ENCODE results near the gene GPR18. TPM values are rescaled to one million over a fixed set of nuclear protein-coding genes. Genes with fewer than 3 reads are reported as not detected.
A peak's percentile ranks its signal among the peaks of the same experiment; 100 is the strongest.

GPR18 gene
- polyA plus RNA-seq, 3 donors: 1.7 to 3.8 (median 2.2) TPM

- Histone ChIP-seq H3K9me3 (replicated peaks in 1 of 2; ENCODE audit: control insufficient read depth in 1 of 2, insufficient read depth in 1 of 2, low read length in 2 of 2) (no peaks in the 10 kb centered on the region), H2AFZ (ENCODE audit: insufficient read depth, low read depth, low read length, poor library complexity, severe bottlenecking) (no peak overlapping the region), H3K79me2 (ENCODE audit: insufficient read depth, low read length) (peaks cover 100% of the 10 kb centered on the region), H3K27me3 (ENCODE audit: control insufficient read depth in 2 of 2, insufficient read depth in 2 of 2, low read length in 2 of 2) (no peaks in the 10 kb centered on the region), H4K20me1 (ENCODE audit: insufficient read depth, low read length) (peaks cover 68% of the 10 kb centered on the region), H3K27ac (ENCODE audit: low read depth in 1 of 2, low read length in 2 of 2) (peak overlapping the region in 1 of 2 donors; percentile 75), H3K4me1 (ENCODE audit: control insufficient read depth in 1 of 2, insufficient read depth in 2 of 2, low read length in 2 of 2) (peaks cover 66 to 79% of the 10 kb centered on the region in 2 donors), H3K9ac (ENCODE audit: insufficient read depth, low read length, poor library complexity, severe bottlenecking) (no peak overlapping the region), H3K36me3 (replicated peaks in 1 of 2; ENCODE audit: control insufficient read depth in 1 of 2, insufficient read depth in 2 of 2, low read length in 2 of 2) (peaks cover 2 to 9% of the 10 kb centered on the region in 2 donors), H3K4me3 (replicated peaks in 1 of 3; ENCODE audit: low read depth in 2 of 3, low read length in 3 of 3) (peak overlapping the region in 1 of 3 experiments; percentile 74), H3K4me2 (replicated peaks; ENCODE audit: extremely low read depth, low read length, poor library complexity, severe bottlenecking) (peak overlapping the region; percentile 73)
- intact Hi-C loops (cut with micrococcal nuclease): no loop called here
- peaks cover 70% of the 10 kb centered on the region for H3K4me1 Mint-ChIP-seq
- H3K27me3 Mint-ChIP-seq (ENCODE audit: low read depth in 3 of 3): no peaks in the 10 kb centered on the region
- TF ChIP-seq, protein P1, sequence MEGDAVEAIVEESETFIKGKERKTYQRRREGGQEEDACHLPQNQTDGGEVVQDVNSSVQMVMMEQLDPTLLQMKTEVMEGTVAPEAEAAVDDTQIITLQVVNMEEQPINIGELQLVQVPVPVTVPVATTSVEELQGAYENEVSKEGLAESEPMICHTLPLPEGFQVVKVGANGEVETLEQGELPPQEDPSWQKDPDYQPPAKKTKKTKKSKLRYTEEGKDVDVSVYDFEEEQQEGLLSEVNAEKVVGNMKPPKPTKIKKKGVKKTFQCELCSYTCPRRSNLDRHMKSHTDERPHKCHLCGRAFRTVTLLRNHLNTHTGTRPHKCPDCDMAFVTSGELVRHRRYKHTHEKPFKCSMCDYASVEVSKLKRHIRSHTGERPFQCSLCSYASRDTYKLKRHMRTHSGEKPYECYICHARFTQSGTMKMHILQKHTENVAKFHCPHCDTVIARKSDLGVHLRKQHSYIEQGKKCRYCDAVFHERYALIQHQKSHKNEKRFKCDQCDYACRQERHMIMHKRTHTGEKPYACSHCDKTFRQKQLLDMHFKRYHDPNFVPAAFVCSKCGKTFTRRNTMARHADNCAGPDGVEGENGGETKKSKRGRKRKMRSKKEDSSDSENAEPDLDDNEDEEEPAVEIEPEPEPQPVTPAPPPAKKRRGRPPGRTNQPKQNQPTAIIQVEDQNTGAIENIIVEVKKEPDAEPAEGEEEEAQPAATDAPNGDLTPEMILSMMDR (IDR thresholded peaks at IDR 0.05): no peak
- no peak for DNase-seq
- WGBS (ENCODE audit: insufficient coverage): 98% methylated on average over 5 of the region's 8 CpGs
- peak overlapping the region in 6 of 7 donors; percentile 18 to 95 (median 82) for H3K27ac Mint-ChIP-seq
- H3K4me3 Mint-ChIP-seq: peak overlapping the region in 1 of 2 donors; percentile 91
- H3K9me3 Mint-ChIP-seq: no peaks in the 10 kb centered on the region
- H3K36me3 Mint-ChIP-seq: peaks cover 22 to 50% of the 10 kb centered on the region in 2 donors
These were observed 44.7 kb upstream of the GPR18 start for GRCh38 chr13:99302637-99303505.

DNA sequence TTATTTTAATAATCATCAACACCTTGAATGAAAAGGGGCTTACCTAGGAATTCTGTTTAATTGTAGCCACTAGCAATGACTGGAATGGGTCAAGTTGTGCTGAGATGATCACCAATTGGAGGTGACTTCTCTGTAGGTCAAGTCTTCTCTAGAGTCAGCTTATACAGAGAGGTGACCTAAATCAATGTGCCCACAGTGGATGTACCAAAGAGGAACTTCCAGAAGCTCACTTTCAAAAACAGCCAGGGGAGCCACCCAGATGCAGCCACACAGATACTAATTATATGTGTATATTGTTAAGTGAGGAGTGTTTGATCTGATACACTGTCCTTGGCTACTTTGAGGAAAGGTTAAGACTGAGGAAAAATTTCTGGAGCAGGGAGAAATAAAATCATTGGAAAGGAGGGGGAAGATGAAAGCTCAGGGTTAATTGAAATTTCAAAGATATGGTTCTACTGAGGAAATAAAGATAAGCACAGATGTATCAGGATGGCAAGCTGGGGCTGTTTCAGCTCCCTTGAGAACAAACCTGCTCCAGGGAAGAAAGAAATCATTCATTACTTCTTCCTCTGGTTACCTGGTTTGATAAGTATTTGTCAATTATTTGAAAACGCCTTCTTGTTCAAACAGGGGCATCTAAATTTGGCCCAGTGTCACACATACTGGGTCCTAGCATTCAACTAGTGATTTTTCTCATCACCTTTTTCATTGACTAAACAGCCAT, 43.9 kb upstream of the GPR18 start:
- Histone ChIP-seq H3K9me3 (replicated peaks in 1 of 2; ENCODE audit: control insufficient read depth in 1 of 2, insufficient read depth in 1 of 2, low read length in 2 of 2) (no peaks in the 10 kb centered on the region), H3K36me3 (replicated peaks in 1 of 2; ENCODE audit: control insufficient read depth in 1 of 2, insufficient read depth in 2 of 2, low read length in 2 of 2) (peaks cover 2 to 9% of the 10 kb centered on the region in 2 donors), H3K27ac (ENCODE audit: low read depth in 1 of 2, low read length in 2 of 2) (peak overlapping the region in 1 of 2 donors; percentile 75), H3K9ac (ENCODE audit: insufficient read depth, low read length, poor library complexity, severe bottlenecking) (no peak overlapping the region), H4K20me1 (ENCODE audit: insufficient read depth, low read length) (peaks cover 74% of the 10 kb centered on the region), H3K79me2 (ENCODE audit: insufficient read depth, low read length) (peaks cover 100% of the 10 kb centered on the region), H3K4me2 (replicated peaks; ENCODE audit: extremely low read depth, low read length, poor library complexity, severe bottlenecking) (peak overlapping the region; percentile 9), H3K27me3 (ENCODE audit: control insufficient read depth in 2 of 2, insufficient read depth in 2 of 2, low read length in 2 of 2) (no peaks in the 10 kb centered on the region), H3K4me3 (replicated peaks in 1 of 3; ENCODE audit: low read depth in 2 of 3, low read length in 3 of 3) (no peak overlapping the region), H3K4me1 (ENCODE audit: control insufficient read depth in 1 of 2, insufficient read depth in 2 of 2, low read length in 2 of 2) (peaks cover 63 to 79% of the 10 kb centered on the region in 2 donors), H2AFZ (ENCODE audit: insufficient read depth, low read depth, low read length, poor library complexity, severe bottlenecking) (no peak overlapping the region)
- intact Hi-C loops (cut with micrococcal nuclease): no loop called here
- Mint-ChIP-seq H3K4me3 (peak overlapping the region; percentile 1 to 53), H3K36me3 (peaks cover 25 to 54% of the 10 kb centered on the region in 2 donors), H3K27ac (peak overlapping the region; percentile 52 to 87 (median 72)), H3K27me3 (ENCODE audit: low read depth in 3 of 3) (no peaks in the 10 kb centered on the region), H3K9me3 (no peaks in the 10 kb centered on the region), H3K4me1 (peaks cover 70% of the 10 kb centered on the region)
- peak in 1 of 3 donors; percentile 44 for DNase-seq
- TF ChIP-seq, protein P1 (IDR thresholded peaks at IDR 0.05): no peak
- WGBS (ENCODE audit: insufficient coverage): no CpG with 5 or more reads among the region's 1 CpG

Measured in CD14-positive monocyte (primary cell).